Kidney epithelial cell (primary cell): ENCODE results near the gene ZC3HAV1. TPM values are rescaled to one million over a fixed set of nuclear protein-coding genes. Genes with fewer than 3 reads are reported as not detected.
A peak's percentile ranks its signal among the peaks of the same experiment; 100 is the strongest.

Experiments
- DNase-seq: peaks from one replicate; pipeline ENCODE4 v3.0.0-alpha.2; 2010; ENCODE audit warnings: low read depth
- H3K27me3 ChIP-seq: 2 replicates; pipeline ENCODE4 v1.6.0; 2011; ENCODE audit warnings: low read length; ENCODE audit not compliant: control insufficient read depth, insufficient read depth
- H3K36me3 ChIP-seq: 2 replicates; pipeline ENCODE4 v1.5.1; 2011; ENCODE audit warnings: low read length; ENCODE audit not compliant: control insufficient read depth, insufficient read depth
- H3K4me3 ChIP-seq: 2 replicates; pipeline ENCODE4 v1.5.1; 2011; ENCODE audit warnings: low read depth, mild to moderate bottlenecking, control low read depth, low read length
- total RNA-seq: library from RNA; depleted of rRNA; stranded (reverse); fragments of >200 nt; gene quantifications from 2 replicates; pipeline ENCODE4 v1.2.3, GENCODE V29; 2015
- TF ChIP-seq, protein P1 (sequence below): IDR thresholded peaks from 2 replicates; pipeline ENCODE4 v1.5.1; 2011; ENCODE audit warnings: mild to moderate bottlenecking, moderate library complexity, low read length, control low read depth, inconsistent platforms; ENCODE audit not compliant: insufficient read depth, poor library complexity, severe bottlenecking

The ZC3HAV1 gene
- total RNA-seq, 1 donor from 2014 or later: 43.4 TPM

DNA sequence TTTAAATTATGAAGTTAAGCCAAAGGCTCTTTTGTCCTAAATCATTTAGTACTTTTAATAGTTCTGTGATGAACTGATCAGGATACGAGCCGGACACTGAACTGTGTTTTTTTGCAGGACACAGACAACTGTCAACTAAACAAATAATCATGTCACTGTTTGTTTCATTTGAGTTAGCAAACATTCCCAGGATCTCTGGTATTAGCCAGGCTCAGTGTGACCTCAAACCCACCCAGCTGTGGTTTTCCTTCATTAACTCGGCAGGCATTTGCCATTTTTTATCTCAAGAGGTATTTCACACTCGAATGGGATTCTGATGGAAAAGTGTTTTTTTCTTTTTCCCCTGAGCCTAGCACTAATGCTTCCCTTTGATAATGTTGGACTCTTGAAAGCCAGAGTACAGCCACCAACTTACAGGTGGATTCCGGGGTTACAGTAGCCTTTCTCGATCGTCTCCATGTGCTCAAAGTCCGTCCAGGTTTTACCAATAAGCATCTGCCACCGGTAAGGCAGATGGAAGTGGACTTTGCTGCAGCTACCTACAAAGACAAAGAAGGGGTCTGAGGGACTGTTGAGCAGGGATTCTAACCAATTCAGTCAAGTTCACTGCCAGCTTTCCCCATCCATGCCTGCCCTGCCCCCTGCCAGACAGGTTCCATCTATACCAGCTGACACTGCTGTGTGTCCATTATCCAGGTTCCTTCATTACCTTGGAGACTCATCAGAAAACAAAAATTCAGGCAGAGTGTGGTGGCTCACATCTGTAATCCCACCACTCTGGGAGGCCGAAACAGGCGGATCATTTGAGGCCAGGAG lies 33.4 kb downstream of the ZC3HAV1 start:
- no peaks in the 10 kb centered on the region for H3K36me3 ChIP-seq
- no peaks in the 10 kb centered on the region for H3K27me3 ChIP-seq
- no peak for DNase-seq
- no peak overlapping the region for H3K4me3 ChIP-seq
- TF ChIP-seq, protein P1, sequence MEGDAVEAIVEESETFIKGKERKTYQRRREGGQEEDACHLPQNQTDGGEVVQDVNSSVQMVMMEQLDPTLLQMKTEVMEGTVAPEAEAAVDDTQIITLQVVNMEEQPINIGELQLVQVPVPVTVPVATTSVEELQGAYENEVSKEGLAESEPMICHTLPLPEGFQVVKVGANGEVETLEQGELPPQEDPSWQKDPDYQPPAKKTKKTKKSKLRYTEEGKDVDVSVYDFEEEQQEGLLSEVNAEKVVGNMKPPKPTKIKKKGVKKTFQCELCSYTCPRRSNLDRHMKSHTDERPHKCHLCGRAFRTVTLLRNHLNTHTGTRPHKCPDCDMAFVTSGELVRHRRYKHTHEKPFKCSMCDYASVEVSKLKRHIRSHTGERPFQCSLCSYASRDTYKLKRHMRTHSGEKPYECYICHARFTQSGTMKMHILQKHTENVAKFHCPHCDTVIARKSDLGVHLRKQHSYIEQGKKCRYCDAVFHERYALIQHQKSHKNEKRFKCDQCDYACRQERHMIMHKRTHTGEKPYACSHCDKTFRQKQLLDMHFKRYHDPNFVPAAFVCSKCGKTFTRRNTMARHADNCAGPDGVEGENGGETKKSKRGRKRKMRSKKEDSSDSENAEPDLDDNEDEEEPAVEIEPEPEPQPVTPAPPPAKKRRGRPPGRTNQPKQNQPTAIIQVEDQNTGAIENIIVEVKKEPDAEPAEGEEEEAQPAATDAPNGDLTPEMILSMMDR: no peak

DNA sequence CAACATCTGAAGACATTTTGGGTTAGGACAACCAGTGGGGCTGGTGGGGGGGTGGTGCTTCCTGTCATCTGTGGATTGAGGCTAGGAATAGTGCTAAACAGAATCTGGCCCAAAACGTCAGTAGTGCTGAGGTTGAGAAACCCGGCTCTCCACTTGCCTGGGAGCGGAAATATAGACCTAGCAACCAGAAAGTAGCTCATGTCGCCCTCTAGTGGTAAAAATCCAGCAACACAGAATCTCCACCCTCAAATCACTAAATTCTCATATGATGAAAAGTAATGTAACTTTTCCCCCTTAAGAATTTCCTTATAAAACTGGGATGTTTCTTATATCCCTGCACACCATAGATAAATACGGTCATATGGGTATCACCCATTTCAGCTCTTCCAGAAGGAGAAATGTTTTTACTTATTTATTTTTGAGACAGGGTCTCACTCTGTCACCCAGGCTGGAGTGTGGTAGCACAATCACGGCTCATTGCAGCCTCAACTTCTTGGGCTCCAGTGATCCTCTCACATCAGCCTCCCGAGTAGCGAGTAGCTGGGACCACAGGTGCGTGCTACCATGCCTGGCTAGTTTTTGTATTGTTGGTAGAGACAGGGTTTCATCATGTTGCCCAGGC lies 34.4 kb downstream of the ZC3HAV1 start:
- no peak overlapping the region for H3K4me3 ChIP-seq
- TF ChIP-seq, protein P1: peak; percentile 66
- peak; percentile 38 for DNase-seq
- no peaks in the 10 kb centered on the region for H3K27me3 ChIP-seq
- H3K36me3 ChIP-seq: no peaks in the 10 kb centered on the region

DNA sequence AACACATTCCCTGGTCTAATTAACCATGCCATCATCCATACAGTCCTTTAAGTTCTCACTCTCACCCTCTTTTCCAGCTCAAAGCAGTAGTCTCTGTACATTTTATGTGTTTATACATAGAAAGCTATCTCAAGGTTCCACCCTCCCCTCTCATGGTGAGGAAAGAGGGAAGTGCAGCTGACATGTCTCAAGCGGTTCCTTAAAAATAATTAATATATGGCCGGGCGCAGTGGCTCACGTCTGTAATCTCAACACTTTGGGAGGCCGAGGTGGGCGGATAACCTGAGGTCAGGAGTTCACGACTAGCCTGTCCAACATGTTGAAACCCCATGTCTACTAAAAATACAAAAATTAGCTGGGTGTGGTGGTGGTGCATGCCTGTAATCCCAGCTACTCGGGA lies 36.7 kb downstream of the ZC3HAV1 start:
- no peaks in the 10 kb centered on the region for H3K27me3 ChIP-seq
- TF ChIP-seq, protein P1: no peak
- no peak for DNase-seq
- peaks cover 1% of the 10 kb centered on the region for H3K36me3 ChIP-seq
- H3K4me3 ChIP-seq: no peak overlapping the region

DNA sequence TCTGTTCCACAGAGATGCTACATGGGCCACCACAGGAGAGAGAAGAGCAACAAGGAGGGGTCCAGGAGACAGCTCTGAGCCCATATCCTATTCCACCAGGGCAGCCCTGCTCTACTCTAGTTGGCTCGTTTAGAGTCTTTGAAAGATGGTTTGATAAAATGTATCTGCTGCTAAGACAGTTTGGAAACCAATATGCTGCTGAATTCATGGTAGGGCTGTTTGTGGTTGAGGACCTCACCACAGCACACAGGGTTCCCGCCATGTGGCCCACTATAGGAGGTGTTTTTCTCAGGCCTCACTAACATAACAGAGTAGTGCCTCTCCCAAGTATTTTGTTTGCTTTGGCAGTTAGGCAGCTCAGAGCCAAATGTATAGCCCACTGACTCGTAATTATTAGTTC lies 37.8 kb downstream of the ZC3HAV1 start:
- Histone ChIP-seq H3K36me3 (peaks cover 1% of the 10 kb centered on the region), H3K27me3 (no peaks in the 10 kb centered on the region), H3K4me3 (no peak overlapping the region)
- TF ChIP-seq, protein P1: no peak
- DNase-seq: no peak

DNA sequence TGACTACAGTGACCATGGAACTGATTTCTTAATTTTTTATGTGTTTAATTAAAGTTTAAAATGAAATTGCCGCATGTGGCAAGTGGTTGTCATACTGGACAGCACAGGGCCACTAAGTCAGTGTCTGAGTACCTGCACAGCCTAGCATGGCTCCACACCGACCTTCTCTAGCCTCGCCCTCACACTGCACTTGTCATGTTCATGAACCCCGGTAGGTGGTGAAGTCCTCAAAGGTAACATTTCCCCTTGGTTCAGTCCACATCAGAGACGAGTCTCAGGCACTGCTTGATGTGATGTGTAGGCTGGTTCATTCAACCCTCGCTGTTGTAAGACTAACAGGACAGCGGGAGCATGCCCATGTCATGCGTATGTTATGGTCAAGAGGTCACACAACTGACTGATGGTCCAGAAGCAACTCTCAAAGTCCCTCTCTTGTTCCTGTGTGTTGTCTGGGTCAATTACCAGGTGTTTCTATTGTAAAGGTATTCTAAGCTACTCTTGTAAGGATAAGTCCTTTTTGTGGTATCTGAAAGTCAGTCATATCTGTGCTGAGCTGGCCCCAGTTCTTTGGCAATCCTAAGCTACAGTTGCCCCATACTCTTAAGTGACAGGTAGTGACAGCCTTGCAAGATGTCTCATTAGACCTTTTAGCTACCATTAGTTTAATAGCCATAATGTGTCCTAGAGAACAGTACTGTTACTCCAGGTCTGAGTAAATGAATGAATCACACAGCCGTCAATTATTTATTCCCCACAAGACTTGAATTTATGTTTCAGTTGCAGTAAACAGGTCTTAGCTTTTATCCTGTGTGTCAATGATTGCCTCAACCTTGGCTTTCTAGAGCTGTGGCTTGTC lies 40.7 kb downstream of the ZC3HAV1 start:
- TF ChIP-seq, protein P1: no peak
- Histone ChIP-seq H3K4me3 (no peak overlapping the region), H3K36me3 (peaks cover 1% of the 10 kb centered on the region), H3K27me3 (no peaks in the 10 kb centered on the region)
- DNase-seq: no peak
